Loucy (cell line): ENCODE measurements around the gene SH3BP4.

ENCODE experiments used
- H2AFZ ChIP-seq: fragments of 200-600 bp; sonication (generic); 2 replicates; pipeline ENCODE4 v1.6.0; 2016; ENCODE audit warnings: antibody characterized with exemption, mild to moderate bottlenecking, low read length, moderate library complexity
- H3F3A ChIP-seq: fragments of 200-600 bp; 2 replicates; pipeline ENCODE4 v1.6.0; 2016; ENCODE audit warnings: antibody characterized with exemption, low read depth, mild to moderate bottlenecking
- H3K27me3 ChIP-seq: fragments of 200-600 bp; sonication (generic); 2 replicates; pipeline ENCODE4 v1.6.1; 2014; ENCODE audit warnings: low read length, mild to moderate bottlenecking; ENCODE audit not compliant: insufficient read depth, poor library complexity, severe bottlenecking
- H3K36me3 ChIP-seq: fragments of 200-600 bp; sonication (generic); 2 replicates; pipeline ENCODE4 v1.6.1; 2016; ENCODE audit warnings: low read length; ENCODE audit not compliant: insufficient read depth
- H3K4me1 ChIP-seq: fragments of 200-600 bp; sonication (generic); 2 replicates; pipeline ENCODE4 v1.5.1; 2014; ENCODE audit warnings: low read length, mild to moderate bottlenecking; ENCODE audit not compliant: insufficient read depth, poor library complexity, severe bottlenecking
- H3K4me2 ChIP-seq: fragments of 200-600 bp; sonication (generic); 2 replicates; pipeline ENCODE4 v1.6.0; 2014; ENCODE audit warnings: antibody characterized with exemption, low read length, low read depth, mild to moderate bottlenecking; ENCODE audit not compliant: poor library complexity, severe bottlenecking
- H3K4me3 ChIP-seq: fragments of 200-600 bp; sonication (generic); 2 replicates; pipeline ENCODE4 v1.5.1; 2014; ENCODE audit warnings: low read length, mild to moderate bottlenecking, mixed read lengths; ENCODE audit not compliant: poor library complexity, severe bottlenecking
- H3K79me2 ChIP-seq: fragments of 200-600 bp; sonication (generic); 2 replicates; pipeline ENCODE4 v1.6.1; 2014; ENCODE audit warnings: low read length; ENCODE audit not compliant: insufficient read depth
- H3K9ac ChIP-seq: fragments of 200-600 bp; sonication (generic); 2 replicates; pipeline ENCODE4 v1.6.0; 2014; ENCODE audit warnings: mild to moderate bottlenecking, low read depth, low read length, moderate library complexity; ENCODE audit not compliant: poor library complexity, severe bottlenecking
- H3K9me2 ChIP-seq: fragments of 200-600 bp; sonication (generic); replicated peaks from 2 replicates; pipeline ENCODE4 v1.6.1; 2016; ENCODE audit warnings: low read depth, low read length, mixed read lengths
- H3K9me3 ChIP-seq: fragments of 200-600 bp; sonication (generic); 2 replicates; pipeline ENCODE4 v1.6.1; 2014; ENCODE audit warnings: mild to moderate bottlenecking, antibody characterized with exemption, low read length, low read depth; ENCODE audit not compliant: insufficient read depth
- H4K20me1 ChIP-seq: fragments of 200-600 bp; sonication (generic); 2 replicates; pipeline ENCODE4 v1.6.0; 2014; ENCODE audit warnings: antibody characterized with exemption, low read length, mild to moderate bottlenecking; ENCODE audit not compliant: insufficient read depth, poor library complexity, severe bottlenecking
- CTCF ChIP-seq: fragments of 200-600 bp; sonication (generic); conservative IDR thresholded peaks from 2 replicates; pipeline ENCODE4 v1.5.1; 2014; ENCODE audit warnings: mild to moderate bottlenecking, antibody characterized with exemption, low read length
- EZH2phosphoT487 ChIP-seq: fragments of 200-600 bp; IDR thresholded peaks from 2 replicates; pipeline ENCODE4 v1.6.1; 2018; ENCODE audit warnings: antibody characterized with exemption, mild to moderate bottlenecking, moderate library complexity, borderline replicate concordance

The SH3BP4 gene

GRCh38 chr2:234947556-234947955 is 4.3 kb upstream of the SH3BP4 start:
- H3K79me2 ChIP-seq = no peaks in the 10 kb centered on the region
- no peak for TF ChIP-seq CTCF
- no peak for TF ChIP-seq EZH2phosphoT487
- no peak overlapping the region for H2AFZ ChIP-seq
- H3K4me1 ChIP-seq = no peaks in the 10 kb centered on the region
- H3K9me3 ChIP-seq = no peaks in the 10 kb centered on the region
- H3K9me2 ChIP-seq = no peaks in the 10 kb centered on the region
- H3K4me3 ChIP-seq = no peak overlapping the region
- no peaks in the 10 kb centered on the region for H4K20me1 ChIP-seq
- no peaks in the 10 kb centered on the region for H3F3A ChIP-seq
- H3K27me3 ChIP-seq = no peaks in the 10 kb centered on the region
- H3K4me2 ChIP-seq = no peak overlapping the region
- H3K36me3 ChIP-seq = no peaks in the 10 kb centered on the region
- no peak overlapping the region for H3K9ac ChIP-seq

DNA sequence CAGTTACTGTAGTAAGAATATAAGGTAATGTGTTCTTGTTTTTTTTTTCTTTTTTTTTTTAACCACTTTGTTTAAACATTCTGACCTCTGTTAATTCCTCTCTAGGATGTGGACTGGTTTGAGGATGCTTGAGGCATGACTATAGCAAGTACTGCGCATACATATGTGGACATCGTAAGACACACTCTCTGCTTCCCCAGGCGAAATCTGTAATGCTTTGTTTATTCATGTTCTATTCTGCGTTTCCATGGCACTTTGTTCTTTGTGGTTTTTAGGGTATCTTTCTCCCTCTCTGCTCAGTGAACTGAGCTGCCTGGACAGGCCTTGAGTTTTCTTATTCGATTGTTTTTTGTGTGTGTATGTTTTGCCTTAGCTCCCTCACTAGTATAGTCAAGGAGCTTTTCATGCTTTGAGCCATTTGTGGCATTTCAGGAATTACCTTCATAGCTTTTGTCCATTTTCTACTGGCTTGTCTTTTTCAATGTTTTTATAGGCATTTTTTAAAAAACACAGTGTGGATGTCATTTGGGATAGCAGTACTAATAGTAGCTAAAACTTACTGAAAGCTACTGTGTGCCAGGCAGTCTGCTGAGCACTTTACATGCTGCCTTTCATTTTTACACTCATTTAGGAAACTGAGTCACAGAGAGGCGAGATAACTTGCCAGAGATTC is 1.9 kb upstream of the SH3BP4 start:
- Histone ChIP-seq H3K36me3 (no peaks in the 10 kb centered on the region), H3F3A (no peaks in the 10 kb centered on the region), H4K20me1 (no peaks in the 10 kb centered on the region), H3K79me2 (no peaks in the 10 kb centered on the region), H3K4me3 (no peak overlapping the region), H3K4me1 (no peaks in the 10 kb centered on the region), H3K27me3 (no peaks in the 10 kb centered on the region), H3K9me2 (no peaks in the 10 kb centered on the region), H3K9me3 (no peaks in the 10 kb centered on the region), H2AFZ (no peak overlapping the region), H3K9ac (no peak overlapping the region), H3K4me2 (no peak overlapping the region)
- TF ChIP-seq EZH2phosphoT487 (no peak), CTCF (no peak)

DNA sequence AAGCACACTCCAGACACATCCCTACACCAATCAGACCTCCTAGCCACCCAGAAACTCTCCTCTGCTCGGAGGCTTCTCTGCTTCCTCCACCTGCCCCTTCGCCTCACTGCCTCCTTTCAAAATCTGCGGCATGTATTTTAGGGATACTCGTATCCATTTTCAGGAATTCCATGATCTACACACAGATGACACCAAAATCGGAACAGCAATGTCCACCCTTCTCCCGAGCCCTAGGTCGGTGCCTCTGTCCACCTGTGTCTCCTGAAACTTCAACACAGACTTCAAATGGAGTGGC is 1.4 kb upstream of the SH3BP4 start:
- H3K9ac ChIP-seq = no peak overlapping the region
- H3K4me3 ChIP-seq = no peak overlapping the region
- H3K36me3 ChIP-seq = no peaks in the 10 kb centered on the region
- H3K9me2 ChIP-seq = no peaks in the 10 kb centered on the region
- H3F3A ChIP-seq = no peaks in the 10 kb centered on the region
- H3K79me2 ChIP-seq = no peaks in the 10 kb centered on the region
- H3K9me3 ChIP-seq = no peaks in the 10 kb centered on the region
- H2AFZ ChIP-seq = no peak overlapping the region
- TF ChIP-seq EZH2phosphoT487 (no peak), CTCF (no peak)
- no peaks in the 10 kb centered on the region for H3K4me1 ChIP-seq
- no peaks in the 10 kb centered on the region for H3K27me3 ChIP-seq
- H3K4me2 ChIP-seq = no peak overlapping the region
- H4K20me1 ChIP-seq = no peaks in the 10 kb centered on the region
